ENCODE results near the gene CTNNBL1.

Gene CTNNBL1

GRCh38 chr20:37821696-37822095 lies 127.9 kb downstream of the CTNNBL1 start:
- no peak for DNase-seq (ENCODE audit: low read depth)

GRCh38 chr20:37822141-37822601 lies 128.3 kb downstream of the CTNNBL1 start:
- no peak for DNase-seq (ENCODE audit: low read depth)

- DNase-seq (ENCODE audit: low read depth): no peak
Observed at GRCh38 chr20:37823296-37823980, 129.6 kb downstream of the CTNNBL1 start.

GRCh38 chr20:37827605-37828004 lies 133.8 kb downstream of the CTNNBL1 start:
- no peak for DNase-seq (ENCODE audit: low read depth)

GRCh38 chr20:37828684-37829083 lies 134.9 kb downstream of the CTNNBL1 start:
- no peak for DNase-seq (ENCODE audit: low read depth)

- DNase-seq (ENCODE audit: low read depth): no peak
Observed at GRCh38 chr20:37829128-37829527, 135.3 kb downstream of the CTNNBL1 start.

- DNase-seq (ENCODE audit: low read depth): no peak
Observed at GRCh38 chr20:37833221-37833896, 139.5 kb downstream of the CTNNBL1 start.

- DNase-seq (ENCODE audit: low read depth): no peak
Observed at GRCh38 chr20:37836926-37837325, 143.1 kb downstream of the CTNNBL1 start.

- DNase-seq (ENCODE audit: low read depth): no peak
Observed at GRCh38 chr20:37837924-37838323, 144.1 kb downstream of the CTNNBL1 start.

GRCh38 chr20:37838769-37839431 lies 145.1 kb downstream of the CTNNBL1 start:
- DNase-seq (ENCODE audit: low read depth): no peak

GRCh38 chr20:37839432-37839827 lies 145.6 kb downstream of the CTNNBL1 start:
- no peak for DNase-seq (ENCODE audit: low read depth)

- no peak for DNase-seq (ENCODE audit: low read depth)
Observed at GRCh38 chr20:37839955-37840354, 146.1 kb downstream of the CTNNBL1 start.

- DNase-seq (ENCODE audit: low read depth): no peak
Observed at GRCh38 chr20:37841389-37841788, 147.6 kb downstream of the CTNNBL1 start.

GRCh38 chr20:37841971-37842370 lies 148.1 kb downstream of the CTNNBL1 start:
- DNase-seq (ENCODE audit: low read depth): no peak

GRCh38 chr20:37845241-37845681 lies 151.4 kb downstream of the CTNNBL1 start:
- DNase-seq (ENCODE audit: low read depth): no peak

- no peak for DNase-seq (ENCODE audit: low read depth)
Observed at GRCh38 chr20:37845878-37846277, 152.0 kb downstream of the CTNNBL1 start.

- DNase-seq (ENCODE audit: low read depth): no peak
Observed at GRCh38 chr20:37846573-37846972, 152.7 kb downstream of the CTNNBL1 start.

GRCh38 chr20:37848706-37849105 lies 154.9 kb downstream of the CTNNBL1 start:
- DNase-seq (ENCODE audit: low read depth): no peak

- no peak for DNase-seq (ENCODE audit: low read depth)
Observed at GRCh38 chr20:37849156-37849555, 155.3 kb downstream of the CTNNBL1 start.

GRCh38 chr20:37849566-37849965 lies 155.7 kb downstream of the CTNNBL1 start:
- no peak for DNase-seq (ENCODE audit: low read depth)

GRCh38 chr20:37850036-37850592 lies 156.3 kb downstream of the CTNNBL1 start:
- no peak for DNase-seq (ENCODE audit: low read depth)

GRCh38 chr20:37850724-37851355 lies 157.0 kb downstream of the CTNNBL1 start:
- no peak for DNase-seq (ENCODE audit: low read depth)
